HG02571 (cell line): ENCODE results near the gene SLC19A1.

Experiments used
- ATAC-seq: cut with Tn5 transposase; IDR thresholded peaks from one replicate; pipeline ENCODE4 v1.9.1; 2021; ENCODE audit warnings: mild to moderate bottlenecking, moderate library complexity; ENCODE audit not compliant: unreplicated experiment

SLC19A1 gene

DNA sequence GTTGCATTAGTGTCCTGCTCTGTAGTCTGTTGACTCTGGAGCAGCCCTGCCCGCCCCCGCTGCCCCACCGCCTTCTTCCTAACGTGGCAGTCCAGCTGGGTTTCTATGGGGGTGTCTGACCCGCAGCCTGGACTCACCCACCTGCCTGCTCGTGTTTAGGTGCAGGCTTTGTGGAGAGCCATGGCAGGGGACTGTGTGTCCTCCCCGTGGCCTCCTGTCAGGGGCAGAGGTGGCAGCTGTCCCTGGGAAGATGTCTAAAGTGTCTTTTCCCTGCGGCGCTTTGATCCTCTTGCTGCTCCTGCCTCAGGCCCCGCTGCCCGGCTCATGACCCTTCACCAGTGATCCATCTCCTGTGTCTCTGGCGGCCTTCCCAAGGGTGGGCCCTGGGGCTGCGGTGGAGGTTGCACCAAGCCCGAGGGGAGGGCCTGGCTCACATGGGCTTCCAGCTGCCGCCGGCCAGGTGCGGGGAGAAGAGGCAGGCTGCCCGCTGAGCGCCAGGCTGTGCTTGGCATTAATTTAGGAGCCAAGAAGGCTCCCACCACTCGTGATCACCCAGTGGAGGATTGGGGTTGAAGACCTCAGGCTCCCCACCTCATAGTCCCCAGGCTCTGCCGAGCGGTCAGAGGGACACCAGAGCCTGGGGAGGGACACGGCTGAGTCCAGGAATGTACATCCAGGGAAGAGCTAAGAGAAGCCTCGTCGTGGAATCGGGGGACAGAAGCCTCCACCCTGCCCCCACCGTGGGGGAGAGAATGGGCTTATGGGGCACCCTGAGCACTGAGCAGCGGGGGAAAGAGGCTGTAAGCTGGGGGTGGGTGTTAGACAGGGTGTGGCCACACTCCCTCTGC is 93.2 kb downstream of the SLC19A1 start:
- ATAC-seq = no peak

GRCh38 chr21:45448283-45448809 is 93.9 kb downstream of the SLC19A1 start:
- no peak for ATAC-seq
